Left lobe of liver (tissue), 2 donors: ENCODE results near the gene GNG7. TPM values are rescaled to one million over a fixed set of nuclear protein-coding genes. Genes with fewer than 3 reads are reported as not detected.
"Not testable (repeated sequence)": the region's sequence is repeated elsewhere in the genome, so short reads cannot be mapped to it uniquely, and the experiment has no call there.

ENCODE experiments used
- ATAC-seq: fragments of 200-7000 bp; cut with Tn5 transposase; one replicate; pipeline ENCODE4 v1.9.1; 2020; ENCODE audit warnings: mild to moderate bottlenecking, moderate library complexity
- DNase-seq: peaks from one replicate; pipeline ENCODE4 v3.0.0-alpha.2; 2020; ENCODE audit warnings: low spot score
- total RNA-seq: library from RNA; stranded (reverse); gene quantifications from one replicate; pipeline ENCODE4 v1.2.1, GENCODE V29; 2021
- donor health status: DM: no; HTN: no; CAD: no; lungs with moderate emphysema.
- donor health status: DM: no; HTN: yes; CAD: no.

GNG7 gene
- total RNA-seq, 1 donor from 2014 or later, result 4.0 TPM

GRCh38 chr19:2678044-2678671 is 24.3 kb downstream of the GNG7 start:
- DNase-seq, result no peak

DNA sequence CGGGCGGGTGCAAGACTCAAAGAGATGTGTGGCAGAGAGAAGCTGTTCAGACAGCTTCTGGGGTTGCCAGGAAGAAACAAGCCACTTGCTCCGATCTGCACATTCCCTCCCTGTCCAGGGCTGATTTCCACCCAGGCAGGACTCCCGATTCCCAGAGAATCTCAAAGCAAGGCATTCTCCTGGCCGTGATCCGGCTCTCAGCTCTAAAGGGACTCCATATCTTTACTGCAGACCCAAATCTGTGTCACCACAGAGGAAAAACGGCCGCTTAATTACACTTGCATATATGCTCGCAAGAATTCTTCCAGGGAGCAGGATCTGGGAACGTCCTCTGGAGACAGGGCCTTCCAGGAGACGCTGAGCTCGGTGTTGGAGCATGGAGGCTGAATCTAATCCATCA is 25.7 kb downstream of the GNG7 start:
- DNase-seq (no peak), ATAC-seq (no peak)

More at GRCh38 chr19:2678044-2678671, 24.3 kb downstream of the GNG7 start:
- peak; percentile 26 for ATAC-seq

GRCh38 chr19:2675892-2676291 is 26.6 kb downstream of the GNG7 start:
- ATAC-seq (no peak), DNase-seq (no peak)

DNA sequence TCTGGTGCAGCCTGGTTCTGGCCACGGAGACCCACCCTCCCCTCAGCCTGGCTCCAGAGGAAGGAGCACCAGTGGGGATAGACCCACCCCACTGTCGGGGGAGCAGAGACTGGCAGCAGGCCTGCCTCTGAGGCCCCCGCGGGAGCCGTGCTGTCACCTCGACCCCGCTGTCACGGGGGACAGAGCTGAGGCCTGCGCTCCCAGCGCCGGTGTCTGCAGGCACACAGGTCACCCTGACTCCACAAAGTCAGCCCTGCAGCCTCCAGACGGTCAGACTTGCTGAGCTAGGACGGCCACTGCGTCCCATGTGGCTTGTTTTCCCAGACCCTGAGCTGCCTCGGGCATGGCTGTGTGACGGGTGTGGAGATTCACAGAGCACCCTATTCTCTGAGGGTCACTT is 32.3 kb downstream of the GNG7 start:
- ATAC-seq (no peak), DNase-seq (no peak)

DNA sequence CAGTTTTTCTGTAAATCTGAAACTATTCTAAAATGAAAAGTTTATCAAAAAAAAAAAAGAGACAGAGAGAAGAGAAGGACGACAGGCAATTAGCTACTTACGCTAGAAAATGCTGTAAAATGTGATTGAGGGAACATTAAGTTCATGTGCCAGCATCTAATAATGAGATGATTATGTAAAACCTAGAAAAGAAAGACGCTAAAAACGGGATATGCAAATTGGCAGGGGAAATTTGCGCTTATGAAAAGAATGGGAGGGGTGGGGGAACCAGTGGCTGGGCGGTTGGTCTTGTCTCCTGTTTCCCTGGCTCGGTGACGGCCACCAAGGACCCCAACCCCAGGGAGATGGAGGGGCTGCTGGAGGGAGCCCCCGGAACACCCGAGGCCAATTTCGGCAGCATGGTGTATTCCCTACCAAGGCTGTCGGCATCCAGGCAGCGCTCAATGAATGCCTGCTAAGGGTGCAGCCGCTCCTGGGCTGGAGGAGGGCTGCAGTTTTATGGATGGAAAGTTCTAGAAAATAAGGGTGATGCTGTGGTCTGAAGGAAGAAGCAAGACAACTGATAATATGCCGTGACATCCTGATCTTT is 34.2 kb downstream of the GNG7 start:
- ATAC-seq (no peak), DNase-seq (no peak)

DNA sequence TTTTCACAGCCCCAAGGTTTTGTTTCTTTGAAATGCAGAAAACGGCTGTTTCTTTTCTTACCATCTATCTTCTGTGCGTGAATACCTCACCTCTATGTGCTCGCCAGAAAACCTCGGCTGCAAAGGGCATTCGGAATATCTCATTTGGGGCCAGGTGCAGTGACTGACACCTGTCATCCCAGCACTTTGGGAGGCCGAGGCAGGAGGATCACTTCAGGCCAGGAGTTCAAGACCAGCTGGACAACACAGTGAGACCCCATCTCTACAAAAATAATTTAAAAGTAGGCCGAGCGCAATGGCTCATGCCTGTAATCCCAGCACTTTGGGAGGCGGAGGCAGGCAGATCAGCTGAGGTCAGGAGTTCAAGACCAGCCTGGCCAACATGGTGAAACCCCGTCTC is 35.1 kb downstream of the GNG7 start:
- DNase-seq, ATAC-seq: not testable (repeated sequence)

DNA sequence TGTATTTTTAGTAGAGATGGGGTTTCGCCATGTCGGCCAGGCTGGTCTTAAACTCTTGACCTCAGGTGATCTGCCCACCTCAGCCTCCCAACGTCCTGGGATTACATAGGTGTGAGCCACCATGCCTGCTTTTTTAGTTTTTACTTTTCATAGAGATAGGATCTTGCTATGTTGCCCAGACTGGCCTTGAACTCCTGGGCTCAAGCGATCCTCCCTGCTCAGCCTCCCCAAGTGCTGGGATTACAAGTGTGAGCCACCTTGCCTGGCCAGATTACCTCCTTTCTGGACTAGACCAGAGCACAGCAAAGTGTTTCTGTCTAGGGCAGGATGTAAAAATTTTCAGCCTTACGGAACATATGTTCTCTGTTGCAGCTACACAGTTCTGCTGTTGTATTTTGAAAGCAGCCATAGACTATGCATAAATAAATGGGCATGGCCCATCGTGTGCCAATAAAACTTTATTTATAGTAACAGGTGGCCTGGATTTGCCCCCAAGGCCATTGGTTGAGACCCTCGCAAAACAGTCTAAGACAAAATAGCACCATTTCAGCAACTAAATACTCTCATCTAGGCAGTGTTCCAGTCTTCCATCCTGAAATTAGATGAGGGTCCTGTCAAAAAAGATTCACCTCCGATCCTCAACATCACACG is 36.0 kb downstream of the GNG7 start:
- ATAC-seq (no peak), DNase-seq (no peak)

DNA sequence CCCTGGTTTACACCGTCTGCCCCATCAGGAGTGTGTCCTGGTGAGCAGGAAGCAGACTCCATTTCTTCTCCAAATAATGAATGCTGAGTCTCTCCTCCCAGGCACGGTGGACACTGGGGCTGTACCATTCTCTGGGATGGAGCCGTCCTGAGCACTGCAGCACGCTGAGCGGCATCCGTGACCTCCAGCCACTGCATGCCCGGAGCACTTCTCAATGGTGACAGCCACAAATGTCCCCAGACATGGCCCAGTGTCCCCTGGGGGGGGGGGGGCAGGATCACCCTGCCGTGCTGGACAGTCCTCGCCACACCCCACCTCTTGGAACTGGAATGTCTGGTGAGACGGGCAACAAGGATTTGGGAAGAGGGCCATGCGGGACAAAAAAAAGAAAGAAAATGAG is 37.4 kb downstream of the GNG7 start:
- ATAC-seq (no peak), DNase-seq (no peak)

GRCh38 chr19:2663920-2664571 is 38.4 kb downstream of the GNG7 start:
- ATAC-seq, result no peak
- no peak for DNase-seq

DNA sequence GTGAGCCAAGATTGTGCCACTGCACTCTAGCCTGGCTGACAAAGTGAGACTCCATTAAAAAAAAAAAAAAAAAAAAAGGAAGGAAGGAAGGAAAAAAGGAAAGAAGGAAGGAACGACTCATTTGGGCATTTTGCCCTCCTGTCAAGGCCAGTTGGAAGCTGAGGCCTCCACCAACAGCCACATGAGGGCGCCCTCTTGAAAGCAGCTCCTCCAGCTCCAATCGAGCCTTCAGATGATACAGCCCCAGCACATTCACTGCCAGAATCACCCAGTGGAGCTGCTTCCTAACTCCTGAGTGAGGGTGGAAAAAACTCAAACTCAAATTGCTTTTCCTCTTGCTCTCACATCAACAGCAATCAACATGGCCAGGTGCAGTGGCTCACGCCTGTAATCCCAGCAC is 40.9 kb downstream of the GNG7 start:
- ATAC-seq (no peak), DNase-seq (no peak)

DNA sequence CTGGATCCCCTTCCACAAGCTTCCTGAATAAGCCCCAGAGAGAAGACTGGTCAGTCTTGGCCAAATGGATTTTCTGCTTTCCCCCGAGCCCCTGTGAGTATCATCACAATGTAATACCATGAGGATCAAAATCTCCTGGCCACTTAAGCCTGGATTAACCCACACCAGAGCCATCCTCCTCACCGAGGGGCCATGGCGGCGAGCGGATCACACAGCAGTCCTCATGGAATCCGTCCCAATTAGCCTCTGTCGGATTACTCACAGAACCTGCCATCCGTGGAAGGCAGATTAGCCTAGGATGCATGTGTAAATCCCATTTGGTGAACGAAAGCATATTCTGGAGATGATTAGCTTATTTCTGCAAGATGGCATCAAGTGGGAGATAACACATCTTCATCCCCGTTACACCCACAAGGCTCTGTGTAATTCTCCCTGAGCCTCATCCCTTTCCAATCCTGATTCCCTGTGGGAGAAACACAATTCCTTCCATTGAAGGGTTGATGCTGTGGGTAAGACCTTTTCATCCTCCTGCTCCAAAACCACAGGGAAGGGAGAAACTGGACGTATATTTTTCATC is 42.5 kb downstream of the GNG7 start:
- ATAC-seq (no peak), DNase-seq (no peak)

GRCh38 chr19:2656533-2656932 is 46.0 kb downstream of the GNG7 start:
- ATAC-seq (no peak), DNase-seq (no peak)

- DNase-seq, result no peak
Observed at GRCh38 chr19:2653710-2654707, 48.5 kb downstream of the GNG7 start.

DNA sequence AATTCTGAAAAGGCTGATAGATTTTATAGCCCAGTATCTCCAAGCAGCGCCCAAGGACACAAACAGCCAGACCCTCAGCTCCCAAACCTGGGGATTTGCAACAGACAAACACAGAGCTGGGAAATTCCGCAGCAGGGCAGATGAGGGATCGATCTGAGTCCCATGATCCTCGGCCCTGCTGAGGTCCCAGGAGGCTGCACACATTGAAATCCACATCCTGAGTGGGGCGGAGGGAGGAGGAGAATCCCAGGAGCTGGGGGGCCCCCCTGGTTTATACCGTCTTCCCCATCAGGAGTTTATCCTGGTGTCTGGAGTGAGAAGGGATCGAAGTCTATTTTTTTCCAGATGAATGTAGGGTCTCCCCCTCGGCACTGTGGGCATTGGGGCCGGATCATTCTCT is 49.3 kb downstream of the GNG7 start:
- no peak for ATAC-seq
- no peak for DNase-seq

More at GRCh38 chr19:2653710-2654707, 48.5 kb downstream of the GNG7 start:
- ATAC-seq, result no peak

DNA sequence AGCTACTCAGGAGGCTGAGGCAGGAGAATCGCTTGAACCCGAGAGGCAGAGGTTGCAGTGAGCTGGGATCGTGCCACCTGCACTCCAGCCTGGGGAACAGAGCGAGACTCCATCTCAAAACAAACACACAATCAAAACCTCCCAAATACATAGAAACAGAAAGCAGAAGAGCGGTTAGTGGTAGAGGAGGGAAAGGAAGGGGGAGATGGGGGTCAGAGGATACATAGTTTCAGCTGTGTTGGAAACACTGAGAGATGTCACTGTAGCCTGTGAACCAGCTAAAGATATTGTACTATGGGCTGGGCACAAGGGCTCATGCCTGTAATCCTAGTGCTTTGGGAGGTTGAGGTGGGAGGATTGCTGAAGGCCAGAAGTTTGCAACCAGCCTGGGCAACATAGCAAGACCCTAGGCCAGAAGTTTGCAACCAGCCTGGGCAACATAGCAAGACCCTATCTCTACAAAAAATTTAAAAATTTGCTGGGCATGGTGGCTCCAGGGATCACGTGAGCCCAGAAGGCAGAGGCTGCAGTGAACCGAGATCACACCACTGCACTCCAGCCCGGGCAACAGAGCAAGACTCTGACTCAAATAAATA is 49.9 kb downstream of the GNG7 start:
- DNase-seq (no peak), ATAC-seq (no peak)

DNA sequence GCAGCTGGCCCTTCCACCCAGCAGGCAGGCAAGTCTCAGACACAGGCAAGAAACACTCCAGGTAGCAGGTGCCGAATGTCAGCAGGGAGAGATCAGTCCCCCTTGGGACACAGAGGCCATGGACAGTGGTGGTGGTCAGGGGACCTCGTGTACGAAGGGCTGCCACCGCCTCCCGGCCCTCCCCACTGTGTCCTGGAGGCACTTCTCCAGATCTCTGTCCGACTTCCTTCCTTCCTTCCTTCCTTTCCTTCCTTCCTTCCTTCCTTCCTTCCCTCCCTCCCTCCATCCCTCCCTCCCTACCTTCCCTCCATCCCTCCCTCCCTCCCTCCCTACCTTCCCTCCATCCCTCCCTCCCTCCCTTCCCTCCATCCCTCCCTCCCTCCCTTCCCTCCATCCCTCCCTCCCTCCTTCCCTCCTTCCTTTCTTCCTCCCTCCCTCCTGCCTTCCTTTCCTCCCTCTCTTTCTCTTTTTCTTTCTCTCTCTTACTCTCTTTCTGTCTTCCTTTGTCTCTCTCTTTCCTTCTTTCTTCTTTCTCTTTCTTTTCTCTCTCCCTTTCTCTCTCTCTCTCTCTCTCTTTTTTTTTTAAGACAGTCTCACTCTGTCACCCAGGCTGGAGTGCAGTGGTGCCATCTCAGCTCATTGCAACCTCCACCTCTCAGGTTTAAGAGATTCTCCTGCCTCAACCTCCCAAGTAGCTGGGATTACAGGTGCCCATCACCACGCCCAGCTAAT is 51.3 kb downstream of the GNG7 start:
- not testable (repeated sequence) for ATAC-seq

GRCh38 chr19:2650515-2650914 is 52.0 kb downstream of the GNG7 start:
- DNase-seq (no peak), ATAC-seq (peak; percentile 7)

More for the DNA sequence above, 51.3 kb downstream of the GNG7 start:
- not testable (repeated sequence) for DNase-seq

- peak; percentile 81 for DNase-seq
- peak; percentile 99 for ATAC-seq
Observed at GRCh38 chr19:2648528-2648937, 54.0 kb downstream of the GNG7 start.

DNA sequence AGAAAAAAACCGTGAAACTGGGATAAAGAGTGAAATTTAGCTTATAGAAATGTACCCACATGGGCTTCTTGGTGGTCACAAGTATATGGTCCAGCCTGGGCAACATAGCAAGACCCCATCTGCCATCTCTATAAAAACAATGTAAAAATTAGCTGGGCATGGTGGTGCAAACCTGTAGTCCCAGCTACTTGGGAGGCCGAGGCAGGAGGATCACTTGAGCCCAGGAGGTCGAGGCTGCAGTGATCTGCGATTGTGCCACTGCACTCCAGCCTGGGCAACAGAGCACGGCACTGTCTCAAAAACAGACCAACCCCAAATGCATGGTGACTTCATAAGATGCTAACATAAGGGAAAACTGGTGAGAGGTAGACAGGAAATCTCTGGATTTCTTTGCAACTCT is 54.4 kb downstream of the GNG7 start:
- no peak for DNase-seq

More for the DNA sequence above, 54.4 kb downstream of the GNG7 start:
- ATAC-seq, result no peak
